DND-41 (cell line): Measurements from ENCODE around the gene KIF4A.

ENCODE experiments used
- CTCF ChIP-seq: IDR thresholded peaks from 2 replicates; pipeline ENCODE4 v1.5.1; 2012; ENCODE audit warnings: borderline replicate concordance, low read length, moderate library complexity, mild to moderate bottlenecking; ENCODE audit not compliant: poor library complexity, severe bottlenecking; ENCODE audit errors: extremely low read depth
- EZH2 ChIP-seq: IDR thresholded peaks from 3 replicates; pipeline ENCODE4 v1.6.1; 2012; ENCODE audit warnings: borderline replicate concordance, low read depth, mild to moderate bottlenecking, moderate library complexity, low read length, inconsistent platforms; ENCODE audit not compliant: severe bottlenecking

GRCh38 chrX:70257423-70258288, 32.2 kb upstream of the KIF4A start:
- TF ChIP-seq CTCF (no peak), EZH2 (no peak)
